GM18505 (cell line): ENCODE data around the gene CLRN3.

Source experiments
- ATAC-seq: cut with Tn5 transposase; IDR thresholded peaks from one replicate; pipeline ENCODE4 v1.9.1; 2021; ENCODE audit not compliant: unreplicated experiment
- POLR2A ChIP-seq: IDR thresholded peaks from 4 replicates; pipeline ENCODE4 v1.6.1; 2011; ENCODE audit warnings: borderline replicate concordance; ENCODE audit not compliant: insufficient read depth, insufficient read length; ENCODE audit errors: extremely low read depth

The CLRN3 gene

GRCh38 chr10:127904311-127905000, 11.7 kb upstream of the CLRN3 start:
- no peak for TF ChIP-seq POLR2A
- no peak for ATAC-seq

- no peak for TF ChIP-seq POLR2A
- no peak for ATAC-seq
Measured at GRCh38 chr10:127903789-127904188, 11.0 kb upstream of the CLRN3 start.

GRCh38 chr10:127899766-127900387, 7.1 kb upstream of the CLRN3 start:
- ATAC-seq: no peak
- TF ChIP-seq POLR2A: no peak

- TF ChIP-seq POLR2A: no peak
- ATAC-seq: no peak
Measured at GRCh38 chr10:127897177-127897576, 4.4 kb upstream of the CLRN3 start.

- ATAC-seq: no peak
Measured at GRCh38 chr10:127896590-127896989, 3.8 kb upstream of the CLRN3 start.

GRCh38 chr10:127894146-127894545, 1.4 kb upstream of the CLRN3 start:
- no peak for TF ChIP-seq POLR2A
- no peak for ATAC-seq

More at GRCh38 chr10:127896590-127896989, 3.8 kb upstream of the CLRN3 start:
- TF ChIP-seq POLR2A: no peak

GRCh38 chr10:127890832-127891334, 1.9 kb downstream of the CLRN3 start:
- no peak for TF ChIP-seq POLR2A
- no peak for ATAC-seq

- no peak for ATAC-seq
- TF ChIP-seq POLR2A: no peak
Measured at GRCh38 chr10:127890216-127890615, 2.5 kb downstream of the CLRN3 start.

- TF ChIP-seq POLR2A: no peak
- no peak for ATAC-seq
Measured at GRCh38 chr10:127889605-127890195, 3.0 kb downstream of the CLRN3 start.

GRCh38 chr10:127888521-127889312, 4.0 kb downstream of the CLRN3 start:
- ATAC-seq: no peak
- TF ChIP-seq POLR2A: no peak

GRCh38 chr10:127887541-127888415, 5.0 kb downstream of the CLRN3 start:
- TF ChIP-seq POLR2A: no peak
- no peak for ATAC-seq

GRCh38 chr10:127886371-127887051, 6.2 kb downstream of the CLRN3 start:
- no peak for TF ChIP-seq POLR2A
- no peak for ATAC-seq
